Upper lobe of right lung (tissue), 1 donor: ENCODE data around the gene POLR2C. TPM values are rescaled to one million over a fixed set of nuclear protein-coding genes. Genes with fewer than 3 reads are reported as not detected.

Experiments
- ATAC-seq: fragments of 200-7000 bp; cut with Tn5 transposase; one replicate; pipeline ENCODE4 v1.9.1; 2020; ENCODE audit warnings: mild to moderate bottlenecking, moderate library complexity
- DNase-seq: peaks from one replicate; pipeline ENCODE4 v3.0.0-alpha.2; 2020
- H3K27ac ChIP-seq: fragments of 200-600 bp; one replicate; pipeline ENCODE4 v1.8.0; 2022
- H3K27me3 ChIP-seq: fragments of 200-600 bp; one replicate; pipeline ENCODE4 v1.8.0; 2022; ENCODE audit warnings: mild to moderate bottlenecking
- H3K36me3 ChIP-seq: fragments of 200-600 bp; one replicate; pipeline ENCODE4 v1.8.0; 2022
- H3K4me1 ChIP-seq: fragments of 200-600 bp; one replicate; pipeline ENCODE4 v1.8.0; 2022
- H3K4me3 ChIP-seq: fragments of 200-600 bp; one replicate; pipeline ENCODE4 v1.8.0; 2022; ENCODE audit warnings: mild to moderate bottlenecking
- H3K9me3 ChIP-seq: fragments of 200-600 bp; one replicate; pipeline ENCODE4 v1.8.0; 2022
- CTCF ChIP-seq: fragments of 200-600 bp; IDR thresholded peaks from one replicate; pipeline ENCODE4 v1.8.0; 2022; ENCODE audit warnings: antibody characterized with exemption
- intact Hi-C: fragments of 100-400 bp; cut with DNase I; formaldehyde crosslinking; loops from one replicate; pipeline ENCODE4 v1.11.0; 2022
- total RNA-seq: library from RNA; stranded (reverse); fragmentation: NEBNext Ultra II Directional; extraction: Animal tissue kit (Norgen Biotek cat#: 25700); gene quantifications from one replicate; pipeline ENCODE4 v1.2.1, GENCODE V29; 2021
- donor health status: DM: no; HTN: yes; CAD: no; lungs with severe emphysema.

The POLR2C gene
- total RNA-seq, 1 donor from 2014 or later: 85.1 TPM

- peak; percentile 96 for ATAC-seq
- intact Hi-C loops: no loop called here
These were observed 23.7 kb downstream of the POLR2C start, which contains the start of gene DOK4 for GRCh38 chr16:57485916-57486857. DOK4 (minus strand) TSS chr16:57486493; CDS start chr16:57479507, 6,986 bp downstream.

GRCh38 chr16:57486858-57487834 is 24.7 kb downstream of the POLR2C start:
- ATAC-seq: no peak

More at GRCh38 chr16:57485916-57486857, 23.7 kb downstream of the POLR2C start, which contains the start of gene DOK4:
- Histone ChIP-seq H3K9me3 (no peaks in the 10 kb centered on the region), H3K4me3 (peak within 1 kb of the TSS; percentile 75), H3K27me3 (no peaks in the 10 kb centered on the region), H3K4me1 (peaks cover 9% of the 10 kb centered on the region), H3K36me3 (no peaks in the 10 kb centered on the region), H3K27ac (peak within 1 kb of the TSS; percentile 80)
- DNase-seq: peak; percentile 94
- TF ChIP-seq CTCF: no peak

GRCh38 chr16:57489229-57489628 is 26.8 kb downstream of the POLR2C start:
- no peak overlapping the region for H3K4me3 ChIP-seq
- peaks cover 9% of the 10 kb centered on the region for H3K4me1 ChIP-seq
- no peaks in the 10 kb centered on the region for H3K36me3 ChIP-seq
- intact Hi-C loops: no loop called here
- H3K9me3 ChIP-seq: no peaks in the 10 kb centered on the region
- TF ChIP-seq CTCF: no peak
- ATAC-seq: no peak
- DNase-seq: no peak
- no peak overlapping the region for H3K27ac ChIP-seq
- no peaks in the 10 kb centered on the region for H3K27me3 ChIP-seq

More at GRCh38 chr16:57486858-57487834, 24.7 kb downstream of the POLR2C start:
- Histone ChIP-seq H3K27ac (peak overlapping the region; percentile 42), H3K36me3 (no peaks in the 10 kb centered on the region), H3K4me3 (peak overlapping the region; percentile 75), H3K27me3 (no peaks in the 10 kb centered on the region), H3K9me3 (no peaks in the 10 kb centered on the region), H3K4me1 (peaks cover 9% of the 10 kb centered on the region)
- TF ChIP-seq CTCF: no peak
- intact Hi-C loops: no loop called here
- peak; percentile 46 for DNase-seq

- Histone ChIP-seq H3K4me1 (no peaks in the 10 kb centered on the region), H3K9me3 (no peaks in the 10 kb centered on the region), H3K4me3 (no peak overlapping the region), H3K27me3 (no peaks in the 10 kb centered on the region), H3K36me3 (no peaks in the 10 kb centered on the region), H3K27ac (no peak overlapping the region)
- ATAC-seq: no peak
- TF ChIP-seq CTCF: no peak
- intact Hi-C loops: no loop called here
- no peak for DNase-seq
These were observed 31.3 kb downstream of the POLR2C start for GRCh38 chr16:57493767-57494166.

- intact Hi-C loops: no loop called here
- TF ChIP-seq CTCF: no peak
- Histone ChIP-seq H3K4me1 (no peaks in the 10 kb centered on the region), H3K9me3 (no peaks in the 10 kb centered on the region), H3K27me3 (no peaks in the 10 kb centered on the region), H3K27ac (no peak overlapping the region), H3K4me3 (no peak overlapping the region), H3K36me3 (no peaks in the 10 kb centered on the region)
- no peak for DNase-seq
- ATAC-seq: no peak
These were observed 34.6 kb downstream of the POLR2C start for GRCh38 chr16:57497121-57497520.
